ENCODE data around the gene RETREG1. TPM values are rescaled to one million over a fixed set of nuclear protein-coding genes. Genes with fewer than 3 reads are reported as not detected.

Gene RETREG1
- total and polyA plus RNA-seq, 2 of the 13 experiments (the other 11 are each of a cell fraction or from before 2014, with no cell fraction given), result 0.07 TPM; not detected in 1

DNA sequence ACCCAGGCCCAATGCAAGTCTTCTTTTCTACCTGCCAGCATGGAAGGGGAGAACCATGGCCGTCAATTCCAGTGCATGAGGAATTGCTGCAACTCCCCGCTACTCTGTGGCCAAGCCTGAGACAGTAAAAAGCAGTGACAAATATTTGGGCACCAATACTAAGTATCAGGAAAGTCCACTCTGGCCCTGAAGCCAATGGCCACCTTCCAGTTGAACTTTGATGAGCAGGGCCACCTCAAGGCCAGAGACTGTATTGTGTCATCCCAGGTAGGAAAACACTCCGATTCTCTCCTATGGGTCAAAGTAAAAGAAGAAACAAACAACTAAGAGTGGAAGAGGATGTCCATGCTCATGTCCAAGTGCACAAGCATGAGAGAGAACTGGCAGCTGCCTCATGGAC is 27.1 kb downstream of the RETREG1 start:
- Histone ChIP-seq H3K9me3 (ENCODE audit: low read length) (no peaks in the 10 kb centered on the region), H3K4me3 (replicated peaks in 1 of 3; ENCODE audit: insufficient read depth in 1 of 3, low read depth in 2 of 3, low read length in 3 of 3) (no peak overlapping the region), H3K79me2 (ENCODE audit: insufficient read depth, low read length) (no peaks in the 10 kb centered on the region), H3K36me3 (replicated peaks in 1 of 2; ENCODE audit: control insufficient read depth in 1 of 2, insufficient read depth in 2 of 2, low read length in 2 of 2) (no peaks in the 10 kb centered on the region), H4K20me1 (ENCODE audit: insufficient read depth, low read length) (no peaks in the 10 kb centered on the region), H3K9ac (ENCODE audit: insufficient read depth, low read depth, low read length) (no peak overlapping the region), H3K4me1 (ENCODE audit: insufficient read depth, low read length) (peaks cover 27% of the 10 kb centered on the region), H3K4me2 (ENCODE audit: low read depth, low read length) (no peak overlapping the region), H2AFZ (ENCODE audit: low read length) (no peak overlapping the region), H3K27ac (ENCODE audit: extremely low read length, insufficient read depth, low read length) (no peak overlapping the region), H3K27me3 (ENCODE audit: control insufficient read depth in 1 of 2, insufficient read depth in 2 of 2, low read length in 2 of 2) (no peaks in the 10 kb centered on the region)
- peak; percentile 58 for ATAC-seq
- WGBS (ENCODE audit: low lambda C conversion rate), result 39% methylated on average over 3 of the region's 3 CpGs
- intact Hi-C loops (cut with micrococcal nuclease; ENCODE audit: unreplicated experiment) (no loop called here), in situ Hi-C loops (cut with HindIII; ENCODE audit: extremely low pct_ligation_motif_present, low pct_unique_long_range_greater_than_20kb) (no loop called here)
- TF ChIP-seq SMYD3 (CRISPR knock-in tag; IDR thresholded peaks at IDR 0.05) (no peak), PAF1 (CRISPR knock-in tag; IDR thresholded peaks at IDR 0.05) (no peak), ZNF644 (CRISPR knock-in tag; IDR thresholded peaks at IDR 0.05; ENCODE audit: low read depth) (peak; percentile 48; the same call in 1 of the 2 replicates), ZNF331 (CRISPR knock-in tag; IDR thresholded peaks at IDR 0.05) (no peak), FOXK1 (CRISPR knock-in tag; IDR thresholded peaks at IDR 0.05; ENCODE audit: borderline replicate concordance, low read depth) (no peak), ZNF496 (CRISPR knock-in tag; IDR thresholded peaks at IDR 0.05; ENCODE audit: insufficient replicate concordance) (no peak), HDAC2 (CRISPR knock-in tag; IDR thresholded peaks at IDR 0.05) (no peak), HNF4A (CRISPR knock-in tag; IDR thresholded peaks at IDR 0.05) (peak; percentile 45; the same call in 1 of the 2 replicates), CEBPB (IDR thresholded peaks at IDR 0.05; ENCODE audit: borderline replicate concordance, low read depth, low read length) (peak; percentile 36; the same call in 1 of the 2 replicates), FOXP1 (IDR thresholded peaks at IDR 0.05) (no peak), FOXP1 (CRISPR knock-in tag; IDR thresholded peaks at IDR 0.05) (peak; percentile 17; the same call in 1 of the 2 replicates), ZNF564 (CRISPR knock-in tag; IDR thresholded peaks at IDR 0.05) (no peak), RARG (CRISPR knock-in tag; IDR thresholded peaks at IDR 0.05; ENCODE audit: low read depth) (no peak), RARA (CRISPR knock-in tag; IDR thresholded peaks at IDR 0.05) (peak; percentile 65), ZNF335 (CRISPR knock-in tag; IDR thresholded peaks at IDR 0.05) (no peak), ZNF556 (CRISPR knock-in tag; IDR thresholded peaks at IDR 0.05; ENCODE audit: borderline replicate concordance) (no peak), HNRNPK (IDR thresholded peaks at IDR 0.05; ENCODE audit: low read depth, low read length, poor library complexity, severe bottlenecking) (no peak)
- TF ChIP-seq, protein P1, sequence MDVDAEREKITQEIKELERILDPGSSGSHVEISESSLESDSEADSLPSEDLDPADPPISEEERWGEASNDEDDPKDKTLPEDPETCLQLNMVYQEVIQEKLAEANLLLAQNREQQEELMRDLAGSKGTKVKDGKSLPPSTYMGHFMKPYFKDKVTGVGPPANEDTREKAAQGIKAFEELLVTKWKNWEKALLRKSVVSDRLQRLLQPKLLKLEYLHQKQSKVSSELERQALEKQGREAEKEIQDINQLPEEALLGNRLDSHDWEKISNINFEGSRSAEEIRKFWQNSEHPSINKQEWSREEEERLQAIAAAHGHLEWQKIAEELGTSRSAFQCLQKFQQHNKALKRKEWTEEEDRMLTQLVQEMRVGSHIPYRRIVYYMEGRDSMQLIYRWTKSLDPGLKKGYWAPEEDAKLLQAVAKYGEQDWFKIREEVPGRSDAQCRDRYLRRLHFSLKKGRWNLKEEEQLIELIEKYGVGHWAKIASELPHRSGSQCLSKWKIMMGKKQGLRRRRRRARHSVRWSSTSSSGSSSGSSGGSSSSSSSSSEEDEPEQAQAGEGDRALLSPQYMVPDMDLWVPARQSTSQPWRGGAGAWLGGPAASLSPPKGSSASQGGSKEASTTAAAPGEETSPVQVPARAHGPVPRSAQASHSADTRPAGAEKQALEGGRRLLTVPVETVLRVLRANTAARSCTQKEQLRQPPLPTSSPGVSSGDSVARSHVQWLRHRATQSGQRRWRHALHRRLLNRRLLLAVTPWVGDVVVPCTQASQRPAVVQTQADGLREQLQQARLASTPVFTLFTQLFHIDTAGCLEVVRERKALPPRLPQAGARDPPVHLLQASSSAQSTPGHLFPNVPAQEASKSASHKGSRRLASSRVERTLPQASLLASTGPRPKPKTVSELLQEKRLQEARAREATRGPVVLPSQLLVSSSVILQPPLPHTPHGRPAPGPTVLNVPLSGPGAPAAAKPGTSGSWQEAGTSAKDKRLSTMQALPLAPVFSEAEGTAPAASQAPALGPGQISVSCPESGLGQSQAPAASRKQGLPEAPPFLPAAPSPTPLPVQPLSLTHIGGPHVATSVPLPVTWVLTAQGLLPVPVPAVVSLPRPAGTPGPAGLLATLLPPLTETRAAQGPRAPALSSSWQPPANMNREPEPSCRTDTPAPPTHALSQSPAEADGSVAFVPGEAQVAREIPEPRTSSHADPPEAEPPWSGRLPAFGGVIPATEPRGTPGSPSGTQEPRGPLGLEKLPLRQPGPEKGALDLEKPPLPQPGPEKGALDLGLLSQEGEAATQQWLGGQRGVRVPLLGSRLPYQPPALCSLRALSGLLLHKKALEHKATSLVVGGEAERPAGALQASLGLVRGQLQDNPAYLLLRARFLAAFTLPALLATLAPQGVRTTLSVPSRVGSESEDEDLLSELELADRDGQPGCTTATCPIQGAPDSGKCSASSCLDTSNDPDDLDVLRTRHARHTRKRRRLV (CRISPR knock-in tag; IDR thresholded peaks at IDR 0.05), result no peak
- TF ChIP-seq, protein P2, sequence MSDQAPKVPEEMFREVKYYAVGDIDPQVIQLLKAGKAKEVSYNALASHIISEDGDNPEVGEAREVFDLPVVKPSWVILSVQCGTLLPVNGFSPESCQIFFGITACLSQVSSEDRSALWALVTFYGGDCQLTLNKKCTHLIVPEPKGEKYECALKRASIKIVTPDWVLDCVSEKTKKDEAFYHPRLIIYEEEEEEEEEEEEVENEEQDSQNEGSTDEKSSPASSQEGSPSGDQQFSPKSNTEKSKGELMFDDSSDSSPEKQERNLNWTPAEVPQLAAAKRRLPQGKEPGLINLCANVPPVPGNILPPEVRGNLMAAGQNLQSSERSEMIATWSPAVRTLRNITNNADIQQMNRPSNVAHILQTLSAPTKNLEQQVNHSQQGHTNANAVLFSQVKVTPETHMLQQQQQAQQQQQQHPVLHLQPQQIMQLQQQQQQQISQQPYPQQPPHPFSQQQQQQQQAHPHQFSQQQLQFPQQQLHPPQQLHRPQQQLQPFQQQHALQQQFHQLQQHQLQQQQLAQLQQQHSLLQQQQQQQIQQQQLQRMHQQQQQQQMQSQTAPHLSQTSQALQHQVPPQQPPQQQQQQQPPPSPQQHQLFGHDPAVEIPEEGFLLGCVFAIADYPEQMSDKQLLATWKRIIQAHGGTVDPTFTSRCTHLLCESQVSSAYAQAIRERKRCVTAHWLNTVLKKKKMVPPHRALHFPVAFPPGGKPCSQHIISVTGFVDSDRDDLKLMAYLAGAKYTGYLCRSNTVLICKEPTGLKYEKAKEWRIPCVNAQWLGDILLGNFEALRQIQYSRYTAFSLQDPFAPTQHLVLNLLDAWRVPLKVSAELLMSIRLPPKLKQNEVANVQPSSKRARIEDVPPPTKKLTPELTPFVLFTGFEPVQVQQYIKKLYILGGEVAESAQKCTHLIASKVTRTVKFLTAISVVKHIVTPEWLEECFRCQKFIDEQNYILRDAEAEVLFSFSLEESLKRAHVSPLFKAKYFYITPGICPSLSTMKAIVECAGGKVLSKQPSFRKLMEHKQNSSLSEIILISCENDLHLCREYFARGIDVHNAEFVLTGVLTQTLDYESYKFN (CRISPR knock-in tag; conservative IDR thresholded peaks at IDR 0.05), result no peak
- DNase-seq (ENCODE audit: low spot score), result no peak
- FAIRE-seq, result no peak
- ChIA-PET POLR2A (no interaction called here), CTCF (ENCODE audit: low intra/inter-chr PET ratio, low total read pairs) (no interaction called here)
- no TSS peak for BruUV-seq (replicated peaks)

All from HepG2 (cell line).